Measurements from ENCODE around the gene CTIF. TPM values are rescaled to one million over a fixed set of nuclear protein-coding genes. Genes with fewer than 3 reads are reported as not detected.

The CTIF gene
- polyA plus RNA-seq, 3 donors: 13.9 to 17.0 (median 15.3) TPM

DNA sequence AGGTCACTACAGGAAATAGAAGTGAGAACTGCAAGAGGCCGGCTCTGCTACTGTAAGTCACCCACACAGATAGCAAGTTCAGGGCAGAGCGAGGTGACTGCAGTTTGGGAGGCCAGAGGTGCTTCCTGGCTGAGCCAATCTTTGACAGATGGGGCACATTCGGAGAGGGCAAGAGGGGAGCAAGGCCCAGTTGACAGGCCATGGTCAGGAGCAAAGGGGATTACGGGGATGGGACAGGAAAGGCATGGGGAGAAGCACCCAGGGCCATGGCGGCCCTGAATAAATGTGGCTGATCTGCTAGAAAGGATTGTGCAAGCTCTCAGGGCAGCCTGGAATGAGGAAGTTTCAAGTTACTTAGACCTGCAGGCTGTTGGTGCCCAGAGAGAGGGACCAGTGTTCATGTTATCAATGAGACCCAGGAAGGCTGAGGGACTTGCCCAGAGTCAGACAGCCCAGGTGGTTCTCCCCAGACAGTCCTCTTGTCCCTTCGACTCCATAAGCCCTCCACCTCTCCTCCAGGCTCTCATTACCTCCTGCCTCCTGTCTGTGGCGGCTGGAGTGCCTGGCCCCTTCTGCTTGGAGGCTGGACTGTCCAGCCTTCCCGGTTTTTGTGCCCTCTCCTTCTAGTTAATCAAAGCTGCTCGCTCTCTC lies 123.3 kb downstream of the CTIF start:
- no peak for DNase-seq (ENCODE audit: low read depth in 3 of 3, low spot score in 2 of 3)

DNA sequence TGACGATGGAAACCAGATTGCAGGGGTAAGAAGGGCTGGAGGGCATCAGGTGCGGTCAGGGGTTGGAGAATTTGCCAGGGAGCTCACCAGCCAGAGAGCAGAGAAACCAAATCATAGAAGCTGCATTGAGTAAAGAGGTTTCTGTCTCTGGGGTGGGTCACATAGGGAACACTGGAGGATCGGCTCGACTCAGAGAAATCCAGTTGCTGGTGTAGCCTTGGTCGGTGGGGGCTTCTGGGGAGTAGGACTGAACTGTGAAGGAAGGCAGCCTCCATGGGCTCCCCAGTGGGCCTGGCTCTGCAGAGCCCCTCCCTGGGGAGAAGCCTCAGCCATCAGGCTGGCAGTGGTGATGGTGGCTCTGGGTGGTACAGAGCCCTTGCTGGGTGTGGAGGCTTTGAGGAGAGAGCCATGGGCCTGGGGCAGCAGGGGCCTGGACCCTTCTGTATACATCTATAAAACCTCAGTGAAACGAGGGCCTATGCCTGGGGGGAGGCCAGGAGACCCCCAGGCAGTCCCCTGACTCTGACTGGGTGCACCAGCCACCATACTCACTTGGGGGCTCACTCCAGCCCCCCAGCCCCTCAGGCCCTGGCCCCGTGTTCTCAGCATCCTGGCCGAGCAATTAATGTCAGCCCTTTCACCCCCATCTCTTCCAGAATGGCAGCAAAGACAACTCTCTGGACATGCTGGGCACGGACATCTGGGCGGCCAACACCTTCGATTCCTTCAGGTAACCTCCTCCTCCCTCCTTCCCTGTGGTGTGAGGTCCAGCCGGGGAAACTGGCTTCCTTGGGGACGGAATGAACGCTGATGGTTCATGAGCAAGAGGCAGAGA lies 124.5 kb downstream of the CTIF start:
- DNase-seq (ENCODE audit: low read depth in 3 of 3, low spot score in 2 of 3): no peak

DNA sequence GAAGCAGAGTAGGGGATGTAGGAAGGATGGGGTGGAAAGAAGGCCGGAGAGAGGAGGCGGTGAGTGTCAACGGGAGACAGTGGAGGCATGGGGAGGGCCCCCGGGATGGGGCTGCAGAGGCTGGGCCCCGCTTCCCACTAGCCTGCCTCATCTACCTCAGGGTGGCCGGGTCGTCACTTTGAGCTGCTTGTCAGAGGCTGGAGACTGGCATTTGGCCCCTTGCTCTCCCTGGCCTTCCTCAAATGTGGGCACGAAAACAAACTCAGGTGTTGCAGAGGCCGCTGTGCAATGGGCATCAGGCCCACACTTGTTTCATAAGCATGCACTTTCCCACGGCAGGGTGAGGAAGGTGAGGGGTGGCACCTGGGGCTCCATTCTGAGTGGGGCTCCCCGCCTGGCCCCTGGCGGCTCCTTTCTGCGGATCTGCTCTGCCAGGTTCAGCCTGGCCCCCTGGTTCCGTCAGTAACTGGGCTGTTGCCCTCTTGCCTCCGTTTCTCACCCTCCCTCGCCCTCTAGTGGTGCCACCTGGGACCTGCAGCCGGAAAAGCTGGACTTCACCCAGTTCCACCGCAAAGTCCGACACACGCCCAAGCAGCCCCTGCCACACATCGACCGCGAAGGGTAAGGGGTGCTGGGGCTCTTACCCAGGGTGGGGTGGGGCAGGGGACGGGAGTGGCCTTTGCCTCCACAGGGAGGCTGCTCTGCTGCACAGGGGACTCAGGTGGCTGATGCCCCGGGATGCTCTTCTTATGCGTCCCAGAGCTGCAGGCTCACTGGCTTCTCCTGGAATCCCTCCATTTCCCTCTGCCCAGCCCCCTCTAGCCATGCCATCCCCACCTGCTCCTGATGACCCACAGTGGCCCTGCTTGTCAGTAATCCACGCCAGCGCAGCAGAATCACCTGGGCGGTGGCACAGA lies 125.4 kb downstream of the CTIF start:
- no peak for DNase-seq (ENCODE audit: low read depth in 3 of 3, low spot score in 2 of 3)

DNA sequence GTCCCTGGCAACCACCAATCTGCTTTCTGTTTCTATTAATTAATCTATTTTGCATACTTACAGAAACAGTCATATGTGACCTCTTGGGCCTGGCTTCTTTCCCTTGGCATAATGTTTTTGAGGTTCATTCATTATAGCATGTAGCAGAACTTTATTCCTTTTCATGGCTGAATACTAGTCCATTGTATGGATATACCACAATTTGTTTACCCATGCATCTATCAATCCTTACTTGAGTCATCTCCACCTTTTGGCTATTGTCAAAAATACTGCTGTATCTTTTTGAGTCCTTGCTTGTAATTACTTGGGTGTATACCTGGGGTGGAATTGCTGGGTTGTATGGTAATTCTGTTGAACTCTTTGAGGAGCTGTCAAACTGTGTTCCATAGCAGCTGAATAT lies 126.8 kb downstream of the CTIF start:
- no peak for DNase-seq (ENCODE audit: low read depth in 3 of 3, low spot score in 2 of 3)

DNA sequence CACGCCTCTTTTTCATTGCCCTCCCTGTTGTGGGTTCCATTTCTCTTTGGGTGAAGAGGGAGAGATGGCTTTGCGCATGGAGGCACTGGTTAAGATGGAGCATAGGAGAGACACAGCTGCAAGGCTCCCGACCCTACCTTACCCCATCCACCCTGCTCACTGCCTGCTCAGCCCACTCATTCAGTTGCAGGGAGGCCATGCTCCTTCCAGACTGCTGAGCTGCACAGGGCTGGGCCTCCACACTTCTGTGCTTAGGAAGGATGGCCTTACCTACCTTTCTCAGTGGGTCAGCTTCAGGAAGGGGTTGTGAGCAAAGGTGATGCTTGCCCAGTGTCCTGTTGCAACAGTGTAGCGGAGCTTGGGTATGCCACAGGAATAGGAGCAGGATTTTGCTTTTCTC lies 127.8 kb downstream of the CTIF start:
- DNase-seq (ENCODE audit: low read depth in 3 of 3, low spot score in 2 of 3): no peak

DNA sequence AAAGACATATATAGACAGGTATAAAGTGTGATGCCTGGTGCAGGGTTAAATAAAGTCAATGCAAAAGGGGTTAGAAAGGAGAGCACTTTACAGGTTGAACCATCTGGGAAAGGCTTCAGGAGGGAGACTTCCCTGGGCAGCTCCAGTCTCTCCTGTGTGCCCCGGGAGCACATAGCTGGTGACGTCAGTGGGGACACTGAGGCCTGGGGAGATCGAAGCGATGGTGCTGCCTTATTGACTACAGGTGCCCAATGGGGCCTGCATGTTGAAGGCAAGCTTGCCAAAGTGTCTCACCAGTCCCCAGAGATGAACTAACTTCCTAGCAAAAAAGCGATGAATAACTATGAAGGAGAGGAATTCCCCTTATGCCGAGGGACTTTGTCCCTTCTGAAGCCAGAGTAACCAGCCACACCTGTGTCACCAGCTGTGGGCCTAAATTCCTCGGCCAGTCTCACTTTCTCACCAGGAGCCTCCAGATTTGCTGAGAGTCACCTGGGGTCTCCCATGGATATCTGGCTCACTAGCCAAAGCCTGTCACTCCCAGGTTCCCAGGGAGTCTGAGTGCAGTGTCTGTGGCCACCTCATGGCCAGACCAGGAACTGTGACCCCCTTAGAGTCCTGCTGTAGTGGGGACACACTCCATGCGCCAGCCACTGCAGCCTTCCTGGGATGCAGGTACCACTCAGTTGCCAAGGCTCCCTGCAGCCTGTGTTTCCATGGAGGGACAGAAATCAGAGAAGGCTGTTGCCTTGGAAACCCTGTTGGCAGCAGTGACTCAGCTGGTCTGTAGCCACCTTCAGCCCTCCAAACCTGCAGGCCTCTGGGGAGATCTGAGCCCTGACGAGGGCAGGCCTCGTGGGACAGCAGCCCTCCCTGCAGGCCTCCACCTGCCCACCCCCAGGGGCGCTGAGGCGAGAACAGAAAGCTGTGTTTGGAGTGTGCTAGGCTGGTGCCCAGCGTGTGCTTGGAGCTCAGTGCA lies 128.7 kb downstream of the CTIF start:
- DNase-seq (ENCODE audit: low read depth in 3 of 3, low spot score in 2 of 3): no peak

DNA sequence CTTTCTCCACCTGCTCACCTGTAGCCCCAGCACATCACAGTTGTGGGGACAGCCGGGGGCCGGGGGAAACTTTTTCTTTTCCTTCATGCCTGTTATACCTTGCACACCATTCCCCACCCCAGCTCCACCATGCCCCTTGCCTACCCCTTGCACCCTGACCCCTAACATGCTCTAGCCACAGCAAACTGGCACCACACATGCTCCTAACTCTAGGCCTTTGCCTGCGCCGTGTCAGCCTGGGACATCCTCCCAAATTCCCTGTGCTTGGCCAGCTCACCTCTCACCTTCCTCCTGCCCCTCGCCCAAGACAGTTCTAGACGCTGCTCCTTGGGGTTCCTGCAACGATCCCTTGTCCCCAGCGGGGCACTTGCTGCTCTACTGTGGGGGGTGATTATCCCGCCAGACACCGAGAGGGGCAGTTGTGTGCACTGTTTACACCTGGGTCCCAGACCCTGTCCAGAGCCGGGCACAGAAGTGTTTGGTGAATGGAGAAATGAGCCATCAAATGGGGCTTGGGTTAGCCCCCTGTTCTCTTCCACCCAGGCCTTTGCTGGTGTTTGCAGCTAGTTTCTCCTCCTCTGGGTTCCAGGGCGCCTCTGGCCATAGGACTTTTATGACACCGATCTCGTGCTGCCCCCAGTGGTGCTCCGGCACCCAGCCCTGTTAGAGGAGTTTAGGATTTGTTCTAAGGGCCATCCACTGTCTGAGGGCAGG lies 129.8 kb downstream of the CTIF start:
- DNase-seq (ENCODE audit: low read depth in 3 of 3, low spot score in 2 of 3): no peak

DNA sequence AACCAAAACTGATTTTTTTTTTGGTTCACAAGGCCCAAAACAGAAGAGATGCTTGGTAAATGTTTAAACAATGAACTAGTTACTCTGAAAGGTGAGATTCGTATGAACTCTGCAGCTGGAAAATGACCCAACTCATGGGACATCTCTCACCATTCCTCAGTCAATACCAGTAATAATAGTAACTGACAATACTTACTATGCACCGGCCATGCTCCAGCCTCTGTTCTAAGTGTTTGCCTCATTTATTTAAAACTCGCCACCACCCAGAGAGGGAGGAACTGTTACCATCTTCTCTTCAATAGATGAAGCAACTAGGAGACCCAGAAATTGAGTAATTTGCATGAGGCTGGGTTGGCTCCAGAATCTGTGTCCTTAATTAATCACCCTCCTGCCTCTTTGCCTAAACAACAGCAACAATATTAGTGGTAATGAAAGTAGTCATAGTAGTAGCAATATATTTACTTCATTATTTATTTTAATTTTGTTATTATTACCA lies 130.4 kb downstream of the CTIF start:
- DNase-seq (ENCODE audit: low read depth in 3 of 3, low spot score in 2 of 3): no peak

DNA sequence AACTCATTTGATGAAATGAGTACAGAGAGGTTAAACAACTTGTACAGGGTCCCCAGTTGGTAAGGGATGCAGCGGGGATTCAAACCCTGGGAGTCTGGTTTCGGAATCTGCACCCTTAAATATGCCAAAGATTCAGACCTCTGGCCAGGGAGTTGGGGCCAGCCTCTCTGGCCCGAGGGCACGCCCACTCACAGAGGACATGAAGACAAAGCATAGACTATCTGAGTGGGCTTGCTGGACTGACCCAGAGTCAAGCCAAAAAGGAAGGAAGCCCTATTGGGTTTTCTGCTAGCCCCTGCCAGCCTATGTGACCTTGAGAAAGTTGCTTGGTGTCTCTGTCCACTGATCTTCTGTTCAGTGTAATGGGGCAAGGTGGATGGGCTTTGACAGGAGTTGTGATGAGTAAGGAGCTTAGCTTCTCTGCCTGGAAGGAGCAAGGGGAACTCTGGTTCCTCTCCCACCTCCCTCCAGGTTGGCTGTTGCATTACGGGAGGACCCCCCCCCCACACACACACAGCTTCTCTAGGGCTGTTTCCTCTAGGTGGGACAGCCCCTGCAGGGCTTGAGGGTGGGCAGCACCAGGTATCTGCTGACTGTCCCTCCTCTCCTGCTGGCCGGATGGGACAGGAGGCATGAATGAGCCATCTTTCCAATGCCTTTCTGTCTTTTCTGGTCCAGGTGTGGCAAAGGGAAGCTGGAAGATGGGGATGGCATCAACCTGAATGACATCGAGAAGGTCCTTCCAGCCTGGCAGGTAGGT lies 131.3 kb downstream of the CTIF start:
- no peak for DNase-seq (ENCODE audit: low read depth in 3 of 3, low spot score in 2 of 3)

DNA sequence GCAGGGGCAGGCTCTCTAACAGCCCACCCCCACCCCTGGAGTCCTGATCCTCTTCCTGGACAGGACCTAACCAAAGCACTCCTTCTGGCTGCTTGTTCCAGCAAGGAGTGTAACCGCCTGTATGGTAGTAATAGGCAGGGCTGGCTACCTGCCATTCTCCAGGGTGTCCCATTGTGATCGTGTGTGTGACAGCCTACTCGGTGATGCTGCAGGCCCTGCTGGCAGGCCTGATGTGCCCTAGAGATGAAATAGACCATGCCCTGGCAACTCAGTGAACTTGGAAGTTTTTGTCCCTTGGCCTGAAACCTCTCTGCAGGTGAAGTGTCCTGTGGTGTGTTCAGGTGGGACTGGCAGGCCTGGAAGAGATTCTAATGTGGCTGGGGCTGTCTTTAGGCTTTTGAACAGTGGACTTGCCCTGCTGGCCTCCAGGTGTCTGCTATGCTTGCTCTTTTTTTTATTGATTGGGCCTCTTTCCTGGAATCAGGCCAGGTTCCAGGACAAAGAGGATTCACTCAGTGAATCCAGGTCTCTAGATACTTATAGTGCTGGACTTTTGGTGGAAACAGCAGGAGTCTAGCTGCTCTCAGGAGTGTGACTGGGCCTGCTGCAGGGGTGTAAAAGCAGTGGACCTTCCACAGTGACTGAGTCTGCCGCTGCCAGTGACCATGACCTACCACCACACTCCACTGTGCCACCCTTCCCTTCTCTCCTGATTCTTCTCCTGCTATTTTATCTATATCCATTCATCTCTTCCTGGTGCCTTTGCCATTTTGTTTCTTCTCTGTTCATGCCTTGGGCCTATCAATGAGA lies 132.1 kb downstream of the CTIF start:
- no peak for DNase-seq (ENCODE audit: low read depth in 3 of 3, low spot score in 2 of 3)

DNA sequence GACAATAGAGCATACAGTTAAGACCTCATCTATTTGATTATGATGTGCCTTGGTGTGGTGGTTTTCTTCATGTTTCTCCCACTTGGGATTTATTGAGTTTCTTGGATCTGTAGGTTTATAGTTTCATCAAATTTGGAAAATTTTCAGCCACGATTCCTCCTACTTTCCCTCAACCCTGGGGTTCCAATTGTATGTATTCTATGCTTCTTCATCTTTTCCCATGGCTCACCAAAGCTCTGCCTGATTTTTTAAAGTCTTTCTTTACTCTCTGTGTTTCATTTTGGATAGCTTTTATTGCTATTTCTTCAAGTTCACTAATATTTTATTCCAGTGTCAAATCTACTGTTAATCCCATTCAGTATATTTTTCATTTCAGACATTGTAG lies 132.7 kb downstream of the CTIF start:
- DNase-seq (ENCODE audit: low read depth in 3 of 3, low spot score in 2 of 3): no peak

DNA sequence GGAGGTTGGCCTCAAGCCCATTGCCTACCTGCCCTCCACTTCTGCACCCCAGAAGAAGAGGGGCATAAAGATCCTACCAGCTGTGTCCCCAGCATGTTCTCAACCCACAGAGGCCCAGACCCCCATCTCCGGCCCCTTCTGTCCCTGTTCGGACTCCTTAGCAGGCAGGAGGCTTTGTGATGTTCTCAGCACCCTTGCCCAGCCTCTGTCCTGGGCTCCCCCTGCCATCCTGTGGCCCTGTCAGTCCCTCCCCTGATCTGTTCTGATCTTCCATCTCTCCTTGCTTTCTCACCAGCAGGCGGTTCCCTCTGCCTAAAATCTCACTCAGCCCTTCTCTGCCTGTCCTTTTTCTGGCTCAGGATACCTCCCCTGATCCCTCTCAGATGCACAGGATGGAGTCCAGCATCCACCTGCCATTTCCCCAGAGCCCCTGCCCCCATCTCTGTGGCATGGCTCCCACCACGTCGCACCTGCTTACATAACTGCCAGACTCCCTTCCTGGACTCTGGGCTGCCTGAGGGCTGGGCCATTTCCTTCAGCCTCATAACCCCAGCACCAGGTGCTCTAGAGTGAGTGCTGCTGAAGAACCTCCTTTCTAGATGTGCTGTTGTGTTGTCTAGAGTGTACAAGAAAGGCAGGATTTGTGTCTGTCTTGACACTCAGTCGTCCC lies 134.0 kb downstream of the CTIF start:
- no peak for DNase-seq (ENCODE audit: low read depth in 3 of 3, low spot score in 2 of 3)

DNA sequence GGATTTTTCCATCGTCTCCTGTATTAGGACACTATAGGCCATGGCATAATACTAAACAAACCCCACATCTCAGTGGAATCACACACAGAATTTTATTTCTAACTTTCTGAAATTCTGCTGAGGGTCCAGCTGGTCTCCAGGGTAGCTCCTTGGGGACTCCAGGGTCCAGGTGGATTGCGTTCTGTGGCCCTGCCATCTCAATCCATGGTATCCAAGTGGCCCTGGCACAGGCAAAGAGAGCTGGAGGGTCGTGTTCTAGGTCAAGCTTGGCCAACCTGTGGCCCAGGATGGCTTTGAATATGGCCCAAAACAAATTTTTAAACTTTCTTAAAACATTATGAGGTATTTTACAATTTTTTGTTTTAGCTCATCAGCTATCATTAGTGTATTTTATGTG lies 134.6 kb downstream of the CTIF start:
- DNase-seq (ENCODE audit: low read depth in 3 of 3, low spot score in 2 of 3): no peak

DNA sequence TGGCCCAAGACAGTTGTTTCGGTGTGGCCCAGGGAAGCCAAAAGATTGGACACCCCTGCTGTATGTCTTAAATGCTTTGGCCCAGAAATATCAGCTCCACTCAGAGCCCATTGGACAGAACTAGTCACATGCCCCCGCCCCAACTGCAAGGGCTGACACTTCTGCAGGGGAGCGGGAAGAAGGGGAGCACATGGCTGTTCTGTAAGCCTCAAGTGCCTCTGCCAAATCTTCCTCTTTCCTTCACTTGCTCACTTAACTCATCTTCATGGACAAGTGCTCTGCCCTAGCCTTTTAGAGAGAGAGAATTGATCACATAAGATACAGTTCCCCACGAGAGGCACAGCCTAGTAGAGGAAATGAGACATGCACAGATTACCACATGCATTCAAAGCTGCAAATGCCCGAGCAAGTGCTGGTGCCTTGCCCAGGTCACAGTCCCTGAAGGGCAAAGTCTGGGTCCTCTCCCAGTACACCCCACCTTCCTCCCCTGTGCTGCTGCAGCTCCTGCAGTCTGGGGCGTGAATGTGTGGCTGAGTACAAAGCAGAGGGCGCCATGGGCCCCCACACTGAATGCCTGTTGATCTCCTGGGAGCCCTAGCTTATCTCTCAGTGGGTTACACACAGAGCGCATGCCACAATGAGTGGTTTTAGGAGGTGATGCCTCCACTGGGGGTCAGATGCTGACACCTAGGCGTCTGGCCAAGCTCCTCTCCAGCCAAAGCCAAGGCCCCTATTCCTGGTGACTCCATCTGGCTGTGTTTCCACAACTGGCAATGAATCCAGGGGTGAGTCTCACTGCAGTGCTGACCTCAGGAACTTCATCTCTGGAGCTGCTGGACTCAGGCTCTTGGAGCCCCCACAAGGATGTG lies 135.3 kb downstream of the CTIF start:
- DNase-seq (ENCODE audit: low read depth in 3 of 3, low spot score in 2 of 3): no peak

DNA sequence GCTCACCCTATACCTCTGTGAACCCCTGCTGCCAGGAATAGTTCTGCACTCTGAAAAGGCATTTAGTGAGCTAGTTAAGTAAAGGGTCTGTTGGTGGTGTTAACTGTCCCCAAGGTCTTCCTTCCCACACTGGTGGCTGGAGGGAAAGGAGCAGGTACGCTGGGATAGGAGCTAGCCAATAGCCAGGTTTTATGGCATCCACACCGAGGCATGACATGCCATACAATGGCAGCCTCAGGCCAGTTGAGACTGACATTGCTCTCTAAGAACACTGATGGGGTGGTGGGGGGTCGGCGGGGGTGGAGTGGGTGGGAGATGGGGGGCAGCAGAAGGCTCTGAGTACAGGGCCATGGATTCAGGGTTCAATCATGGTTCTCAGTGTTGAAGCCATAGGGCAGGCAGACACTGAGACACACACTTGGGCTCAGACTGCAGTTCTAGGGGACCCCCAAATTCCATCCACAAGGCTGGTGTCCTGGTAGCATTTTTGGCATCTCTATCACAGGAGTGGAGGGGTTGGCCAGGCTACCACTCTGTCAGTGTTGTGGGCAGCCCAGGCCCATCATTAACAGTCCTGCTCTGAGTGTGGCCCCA lies 136.0 kb downstream of the CTIF start:
- DNase-seq (ENCODE audit: low read depth in 3 of 3, low spot score in 2 of 3): no peak

DNA sequence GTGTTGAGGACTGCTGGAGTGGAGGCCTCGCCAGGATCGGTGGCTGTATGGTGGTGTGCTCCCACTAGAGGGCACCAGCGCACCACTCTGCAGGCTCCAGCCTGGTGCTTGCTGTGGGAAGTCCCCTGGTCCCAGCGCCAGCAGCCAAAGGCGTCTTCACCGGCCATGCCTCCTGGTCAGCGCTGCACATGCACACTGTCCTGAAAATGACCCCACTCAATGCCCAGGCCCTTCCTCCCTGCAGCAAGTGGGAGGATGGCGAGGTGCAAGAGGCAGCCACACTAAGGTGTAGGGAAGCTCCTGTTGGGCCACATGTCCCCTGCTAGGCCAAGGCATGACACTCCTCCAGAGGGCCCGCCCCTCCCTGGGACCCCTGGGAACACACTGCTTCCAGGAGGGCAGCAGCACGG lies 136.5 kb downstream of the CTIF start:
- peak; percentile 63 to 75 (median 69) for DNase-seq (ENCODE audit: low read depth in 3 of 3, low spot score in 2 of 3)
